KMS-11 (cell line): ENCODE measurements around the gene RARS1.

Source experiments
- H2AFZ ChIP-seq: fragments of 200-600 bp; sonication (generic); 2 replicates; pipeline ENCODE4 v1.6.1; 2016; ENCODE audit warnings: antibody characterized with exemption, mixed run types, low read depth
- H3K27ac ChIP-seq: fragments of 200-600 bp; sonication (generic); 2 replicates; pipeline ENCODE4 v1.6.1; 2016; ENCODE audit warnings: mild to moderate bottlenecking, mixed run types
- H3K27me3 ChIP-seq: fragments of 200-600 bp; sonication (generic); 2 replicates; pipeline ENCODE4 v1.6.1; 2017; ENCODE audit warnings: mild to moderate bottlenecking, low read depth, mixed run types, moderate library complexity; ENCODE audit not compliant: insufficient read depth
- H3K36me3 ChIP-seq: fragments of 200-600 bp; sonication (generic); 2 replicates; pipeline ENCODE4 v1.6.1; 2017; ENCODE audit warnings: mild to moderate bottlenecking, mixed run types; ENCODE audit not compliant: insufficient read depth
- H3K4me1 ChIP-seq: fragments of 200-600 bp; sonication (generic); 2 replicates; pipeline ENCODE4 v1.6.1; 2016; ENCODE audit warnings: mild to moderate bottlenecking, low read depth, mixed run types; ENCODE audit not compliant: poor library complexity, severe bottlenecking
- H3K4me2 ChIP-seq: fragments of 200-600 bp; sonication (generic); 2 replicates; pipeline ENCODE4 v1.7.0; 2016; ENCODE audit warnings: mild to moderate bottlenecking, mixed run types
- H3K4me3 ChIP-seq: fragments of 200-600 bp; sonication (generic); IDR thresholded peaks from 2 replicates; pipeline ENCODE4 v1.6.1; 2017; ENCODE audit warnings: low read depth, low read length, mixed read lengths; ENCODE audit not compliant: insufficient read depth
- H3K79me2 ChIP-seq: fragments of 200-600 bp; sonication (generic); 2 replicates; pipeline ENCODE4 v1.6.1; 2016; ENCODE audit warnings: low read depth, mixed run types; ENCODE audit not compliant: insufficient read depth
- H3K9ac ChIP-seq: fragments of 200-600 bp; sonication (generic); 2 replicates; pipeline ENCODE4 v1.6.1; 2016; ENCODE audit warnings: mild to moderate bottlenecking, mixed run types
- H4K20me1 ChIP-seq: fragments of 200-600 bp; sonication (generic); 2 replicates; pipeline ENCODE4 v1.6.1; 2016; ENCODE audit warnings: mild to moderate bottlenecking, mixed run types; ENCODE audit not compliant: insufficient read depth
- CTCF ChIP-seq: fragments of 200-600 bp; sonication (generic); conservative IDR thresholded peaks from 2 replicates; pipeline ENCODE4 v1.6.1; 2017; ENCODE audit warnings: low read depth, mild to moderate bottlenecking, antibody characterized with exemption, low read length, moderate library complexity, mixed read lengths

The RARS1 gene

GRCh38 chr5:168464641-168465040 is 21.6 kb upstream of the RARS1 start:
- Histone ChIP-seq H3K79me2 (no peaks in the 10 kb centered on the region), H3K4me2 (no peak overlapping the region), H3K36me3 (no peaks in the 10 kb centered on the region), H3K4me1 (no peaks in the 10 kb centered on the region), H3K9ac (no peak overlapping the region), H2AFZ (no peak overlapping the region), H3K4me3 (no peak overlapping the region), H4K20me1 (no peaks in the 10 kb centered on the region), H3K27ac (no peak overlapping the region), H3K27me3 (no peaks in the 10 kb centered on the region)
- no peak for TF ChIP-seq CTCF

- H3K27me3 ChIP-seq, result no peaks in the 10 kb centered on the region
These were observed 18.4 kb upstream of the RARS1 start for GRCh38 chr5:168467755-168468330.

DNA sequence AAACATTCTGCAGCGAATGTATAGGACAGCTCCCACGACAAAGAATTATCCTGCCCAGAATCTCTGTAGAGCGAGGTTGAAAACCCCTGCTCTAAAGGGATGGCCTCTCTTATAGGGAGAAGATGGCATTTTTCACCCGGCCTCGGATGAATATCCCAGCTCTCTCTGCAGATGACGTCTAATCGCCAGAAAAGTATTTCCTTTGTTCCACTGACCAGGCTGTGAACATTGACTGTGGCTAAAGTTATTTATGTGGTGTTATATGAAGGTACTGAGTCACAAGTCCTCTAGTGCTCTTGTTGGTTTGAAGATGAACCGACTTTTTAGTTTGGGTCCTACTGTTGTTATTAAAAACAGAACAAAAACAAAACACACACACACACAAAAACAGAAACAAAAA is 17.4 kb upstream of the RARS1 start:
- H3K27me3 ChIP-seq, result no peaks in the 10 kb centered on the region
- H4K20me1 ChIP-seq, result no peaks in the 10 kb centered on the region
- no peak overlapping the region for H3K27ac ChIP-seq
- H3K4me3 ChIP-seq, result no peak overlapping the region
- H3K36me3 ChIP-seq, result no peaks in the 10 kb centered on the region
- no peaks in the 10 kb centered on the region for H3K4me1 ChIP-seq
- H3K79me2 ChIP-seq, result no peaks in the 10 kb centered on the region
- H2AFZ ChIP-seq, result no peak overlapping the region
- TF ChIP-seq CTCF, result no peak
- H3K4me2 ChIP-seq, result no peak overlapping the region
- no peak overlapping the region for H3K9ac ChIP-seq

More at GRCh38 chr5:168467755-168468330, 18.4 kb upstream of the RARS1 start:
- Histone ChIP-seq H3K4me1 (no peaks in the 10 kb centered on the region), H2AFZ (no peak overlapping the region), H3K4me2 (no peak overlapping the region), H4K20me1 (no peaks in the 10 kb centered on the region), H3K4me3 (no peak overlapping the region), H3K79me2 (no peaks in the 10 kb centered on the region), H3K9ac (no peak overlapping the region), H3K27ac (no peak overlapping the region), H3K36me3 (no peaks in the 10 kb centered on the region)
- TF ChIP-seq CTCF, result no peak

- Histone ChIP-seq H3K4me3 (no peak overlapping the region), H3K4me2 (no peak overlapping the region), H4K20me1 (no peaks in the 10 kb centered on the region), H3K9ac (no peak overlapping the region), H3K27me3 (no peaks in the 10 kb centered on the region), H2AFZ (no peak overlapping the region), H3K4me1 (no peaks in the 10 kb centered on the region), H3K27ac (no peak overlapping the region), H3K79me2 (no peaks in the 10 kb centered on the region), H3K36me3 (no peaks in the 10 kb centered on the region)
- TF ChIP-seq CTCF, result no peak
These were observed 16.5 kb upstream of the RARS1 start for GRCh38 chr5:168469816-168470215.
